Hepatocyte (in vitro differentiated cells): ENCODE measurements around the gene B3GALT4. TPM values are rescaled to one million over a fixed set of nuclear protein-coding genes. Genes with fewer than 3 reads are reported as not detected.

Source experiments
- DNase-seq: peaks from one replicate; pipeline ENCODE4 v3.0.0-alpha.2; 2016; ENCODE audit warnings: low spot score
- H2AFZ ChIP-seq: fragments of 200-600 bp; sonication (generic); 2 replicates; pipeline ENCODE4 v1.6.0; 2016; ENCODE audit warnings: antibody characterized with exemption, mild to moderate bottlenecking
- H3K27ac ChIP-seq: fragments of 200-600 bp; sonication (generic); 2 replicates; pipeline ENCODE4 v1.5.1; 2016; ENCODE audit warnings: mild to moderate bottlenecking
- H3K27me3 ChIP-seq: fragments of 200-600 bp; sonication (generic); 2 replicates; pipeline ENCODE4 v1.6.1; 2016
- H3K36me3 ChIP-seq: fragments of 200-600 bp; sonication (generic); replicated peaks from 2 replicates; pipeline ENCODE4 v1.5.1; 2016; ENCODE audit warnings: low read depth; ENCODE audit not compliant: insufficient read depth
- H3K4me1 ChIP-seq: fragments of 200-600 bp; sonication (generic); 2 replicates; pipeline ENCODE4 v1.5.1; 2016; ENCODE audit warnings: mild to moderate bottlenecking, moderate library complexity; ENCODE audit not compliant: insufficient read depth
- H3K4me2 ChIP-seq: fragments of 200-600 bp; sonication (generic); 2 replicates; pipeline ENCODE4 v1.6.0; 2016
- H3K4me3 ChIP-seq: fragments of 200-600 bp; sonication (generic); 2 replicates; pipeline ENCODE4 v1.5.1; 2016; ENCODE audit warnings: mild to moderate bottlenecking
- H3K79me2 ChIP-seq: fragments of 200-600 bp; sonication (generic); 2 replicates; pipeline ENCODE4 v1.6.0; 2017; ENCODE audit warnings: mild to moderate bottlenecking
- H3K9me2 ChIP-seq: fragments of 200-600 bp; sonication (generic); replicated peaks from 2 replicates; pipeline ENCODE4 v1.6.0; 2017; ENCODE audit warnings: mild to moderate bottlenecking; ENCODE audit not compliant: insufficient read depth
- H3K9me3 ChIP-seq: fragments of 200-600 bp; sonication (generic); 2 replicates; pipeline ENCODE4 v1.5.1; 2016; ENCODE audit warnings: low read depth, mild to moderate bottlenecking
- H4K20me1 ChIP-seq: fragments of 200-600 bp; sonication (generic); 2 replicates; pipeline ENCODE4 v1.6.0; 2016; ENCODE audit warnings: mild to moderate bottlenecking; ENCODE audit not compliant: insufficient read depth, poor library complexity, severe bottlenecking
- CTCF ChIP-seq: fragments of 200-600 bp; sonication (generic); IDR thresholded peaks from 2 replicates; pipeline ENCODE4 v1.5.1; 2016; ENCODE audit warnings: antibody characterized with exemption, mild to moderate bottlenecking; ENCODE audit not compliant: poor library complexity
- EZH2 ChIP-seq: fragments of 200-600 bp; sonication (generic); IDR thresholded peaks from 2 replicates; pipeline ENCODE4 v1.6.1; 2016; ENCODE audit warnings: antibody characterized with exemption, mild to moderate bottlenecking, borderline replicate concordance
- EZH2phosphoT487 ChIP-seq: fragments of 200-600 bp; sonication (generic); IDR thresholded peaks from one replicate; pipeline ENCODE4 v1.6.1; 2018; ENCODE audit warnings: antibody characterized with exemption, mild to moderate bottlenecking, low read depth, moderate library complexity; ENCODE audit not compliant: unreplicated experiment, severe bottlenecking
- WGBS: methylation state at CpG from one replicate; pipeline ENCODE4 v1.1.6; 2016; ENCODE audit warnings: low lambda C conversion rate; ENCODE audit errors: missing lambda C conversion rate; 5-methylcytosine and 5-hydroxymethylcytosine counted together
- polyA plus RNA-seq: library from polyadenylated mRNA; unstranded; fragments of >200 nt; fragmentation: Nextera tagmentation; extraction: Ambion mirVana; gene quantifications from 2 replicates; pipeline ENCODE4 v1.2.1, GENCODE V29; 2016
- total RNA-seq: library from RNA; depleted of rRNA; stranded (reverse); fragments of >200 nt; gene quantifications from 2 replicates; pipeline ENCODE4 v1.2.3, GENCODE V29; 2014

B3GALT4 gene
- total RNA-seq: 2.0 and 5.2 TPM in 2 replicates
- 5.7 and 8.1 TPM in 2 replicates for polyA plus RNA-seq

GRCh38 chr6:33276864-33277662 lies at the start of gene B3GALT4:
TSS of gene B3GALT4 (plus strand) at chr6:33277123. CDS start at chr6:33277420, 297 bp downstream.
- 3% methylated on average over 41 of the region's 80 CpGs for WGBS
- DNase-seq: peak; percentile 88
- Histone ChIP-seq H3K27ac (peak within 1 kb of the TSS; percentile 97), H3K79me2 (peaks cover 36% of the 10 kb centered on the region), H3K36me3 (no peaks in the 10 kb centered on the region), H4K20me1 (peaks cover 29% of the 10 kb centered on the region), H3K9me3 (no peaks in the 10 kb centered on the region), H3K4me3 (peak within 1 kb of the TSS; percentile 74), H3K4me1 (peaks cover 51% of the 10 kb centered on the region), H3K4me2 (peak within 1 kb of the TSS; percentile 91), H3K27me3 (no peaks in the 10 kb centered on the region), H2AFZ (peak within 1 kb of the TSS; percentile 88), H3K9me2 (no peaks in the 10 kb centered on the region)
- no peak for TF ChIP-seq EZH2phosphoT487
- peak; percentile 47 for TF ChIP-seq CTCF
- TF ChIP-seq EZH2: no peak

DNA sequence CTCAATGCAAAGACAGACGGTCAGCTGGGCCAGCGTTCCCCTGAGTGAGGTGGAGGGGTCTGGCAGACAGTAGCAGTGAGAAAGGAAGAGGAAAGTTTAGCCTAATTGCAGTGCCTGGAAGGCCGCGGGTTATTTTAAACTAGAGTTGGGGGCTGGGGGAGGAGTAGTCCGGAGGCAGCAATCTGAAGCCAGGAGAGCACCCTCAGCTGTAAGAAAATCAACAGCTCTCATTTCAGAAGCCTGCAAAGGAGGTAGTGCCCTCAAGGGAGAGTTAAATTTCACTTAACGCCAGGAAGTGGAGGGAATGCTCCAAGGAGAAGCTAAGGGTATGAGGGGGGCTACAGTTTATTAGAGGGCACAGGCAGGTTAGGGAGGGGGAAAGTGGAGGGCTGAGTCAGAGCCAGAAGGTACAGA lies 41.7 kb upstream of the B3GALT4 start:
- no peaks in the 10 kb centered on the region for H3K4me1 ChIP-seq
- no peak overlapping the region for H3K4me2 ChIP-seq
- DNase-seq: no peak
- H3K9me2 ChIP-seq: no peaks in the 10 kb centered on the region
- H4K20me1 ChIP-seq: no peaks in the 10 kb centered on the region
- 15% methylated on average over 6 of the region's 6 CpGs for WGBS
- H3K27ac ChIP-seq: no peak overlapping the region
- no peaks in the 10 kb centered on the region for H3K79me2 ChIP-seq
- no peaks in the 10 kb centered on the region for H3K9me3 ChIP-seq
- no peak for TF ChIP-seq EZH2phosphoT487
- no peak for TF ChIP-seq CTCF
- TF ChIP-seq EZH2: no peak
- H3K27me3 ChIP-seq: peaks cover 2% of the 10 kb centered on the region
- H3K36me3 ChIP-seq: no peaks in the 10 kb centered on the region
- H3K4me3 ChIP-seq: no peak overlapping the region
- no peak overlapping the region for H2AFZ ChIP-seq

GRCh38 chr6:33236328-33236727 lies 40.6 kb upstream of the B3GALT4 start:
- TF ChIP-seq CTCF (no peak), EZH2phosphoT487 (no peak)

More at GRCh38 chr6:33236328-33236727, 40.6 kb upstream of the B3GALT4 start:
- no peaks in the 10 kb centered on the region for H3K9me2 ChIP-seq
- H3K27ac ChIP-seq: no peak overlapping the region
- H4K20me1 ChIP-seq: no peaks in the 10 kb centered on the region
- H2AFZ ChIP-seq: no peak overlapping the region
- H3K4me1 ChIP-seq: no peaks in the 10 kb centered on the region
- peaks cover 3% of the 10 kb centered on the region for H3K27me3 ChIP-seq
- H3K4me3 ChIP-seq: no peak overlapping the region
- no peak overlapping the region for H3K4me2 ChIP-seq
- DNase-seq: no peak
- no peaks in the 10 kb centered on the region for H3K36me3 ChIP-seq
- H3K9me3 ChIP-seq: no peaks in the 10 kb centered on the region
- H3K79me2 ChIP-seq: no peaks in the 10 kb centered on the region
